Endothelial cell of umbilical vein (primary cell): ENCODE results near the gene ABCC11. TPM values are rescaled to one million over a fixed set of nuclear protein-coding genes. Genes with fewer than 3 reads are reported as not detected.

Source experiments
- BruUV-seq: library from RNA; stranded (reverse); fragments of 400-500 nt; replicated peaks from 2 replicates; lab custom pipeline; 2021; lab: Mats Ljungman, UMichigan
- CTCF ChIA-PET: fragments of 300-600, 350-600 bp; sonication (Branson Sonifier 250); formaldehyde crosslinking; loops from one replicate; lab custom pipeline; 2021; ENCODE audit warnings: antibody characterized with exemption, inconsistent platforms; lab: Charles Lee
- POLR2A ChIA-PET: fragments of 300-600, 350-600 bp; sonication (Branson Sonifier 250); formaldehyde crosslinking; loops from one replicate; lab custom pipeline; 2021; ENCODE audit warnings: antibody characterized with exemption, inconsistent platforms; lab: Charles Lee
- DNase-seq: peaks from one replicate; pipeline ENCODE4 v3.0.0-alpha.2; 2011; ENCODE audit warnings: low read depth, low spot score
- FAIRE-seq: peaks from 2 replicates; lab custom pipeline; 2011; peaks lifted over from hg19 to GRCh38; lab: Jason Lieb, UNC
- H2AFZ ChIP-seq: 2 replicates; pipeline ENCODE4 v1.6.0; 2012; ENCODE audit warnings: low read depth, low read length, control low read depth, inconsistent platforms
- H3K27ac ChIP-seq: 2 replicates; pipeline ENCODE4 v1.5.1; 2011; ENCODE audit warnings: low read depth, mild to moderate bottlenecking, control low read depth, low read length, moderate library complexity; ENCODE audit not compliant: insufficient read depth
- H3K27me3 ChIP-seq, 2 experiments: 2 replicates each; pipeline versions ENCODE4 v1.6.0 to v1.6.1; 2011; ENCODE audit warnings: low read length in 2 of 2, mixed read lengths in 1 of 2; ENCODE audit not compliant: control insufficient read depth in 2 of 2, insufficient read depth in 2 of 2
- H3K36me3 ChIP-seq, 2 experiments: 2 replicates in 1 of 2; 3 replicates in 1 of 2; pipeline ENCODE4 v1.5.1; 2011; ENCODE audit warnings: low read length in 2 of 2, mild to moderate bottlenecking in 1 of 2, moderate library complexity in 1 of 2; ENCODE audit not compliant: control insufficient read depth in 2 of 2, insufficient read depth in 2 of 2; ENCODE audit errors: extremely low read depth in 1 of 2
- H3K4me1 ChIP-seq: 3 replicates; pipeline ENCODE4 v1.5.1; 2011; ENCODE audit warnings: mild to moderate bottlenecking, low read length; ENCODE audit not compliant: control insufficient read depth, insufficient read depth; ENCODE audit errors: extremely low read depth
- H3K4me2 ChIP-seq: 2 replicates; pipeline ENCODE4 v1.6.1; 2011; ENCODE audit warnings: low read length, control low read depth, mixed read lengths; ENCODE audit not compliant: insufficient read depth
- H3K4me3 ChIP-seq, 3 experiments: fragments of 200-600 bp in 1 of 3; sonication (generic), shearing (Covaris generic) in 1 of 3; replicated peaks in 1 of 3; 2 replicates each; pipeline ENCODE4 v1.5.1; 2011 to 2016; ENCODE audit warnings: control low read depth in 3 of 3, low read length in 3 of 3, mild to moderate bottlenecking in 2 of 3, inconsistent platforms in 1 of 3, low read depth in 1 of 3, moderate library complexity in 1 of 3; ENCODE audit not compliant: insufficient read depth in 1 of 3
- H3K79me2 ChIP-seq: 2 replicates; pipeline ENCODE4 v1.6.0; 2012; ENCODE audit warnings: low read length, inconsistent platforms; ENCODE audit not compliant: control insufficient read depth, insufficient read depth
- H3K9ac ChIP-seq: replicated peaks from 2 replicates; pipeline ENCODE3; 2011; ENCODE audit warnings: low read length, control low read depth; ENCODE audit not compliant: insufficient read depth; ENCODE audit errors: extremely low read depth
- H3K9me1 ChIP-seq: replicated peaks from 3 replicates; pipeline ENCODE4 v1.6.0; 2011; ENCODE audit warnings: mild to moderate bottlenecking, low read length; ENCODE audit not compliant: control insufficient read depth, insufficient read depth; ENCODE audit errors: extremely low read depth
- H3K9me3 ChIP-seq: replicated peaks from 2 replicates; pipeline ENCODE4 v1.5.1; 2012; ENCODE audit warnings: low read length, inconsistent platforms; ENCODE audit not compliant: control insufficient read depth, insufficient read depth
- H4K20me1 ChIP-seq: replicated peaks from 2 replicates; pipeline ENCODE3; 2011; ENCODE audit warnings: mild to moderate bottlenecking, low read length; ENCODE audit not compliant: control insufficient read depth, insufficient read depth; ENCODE audit errors: extremely low read depth
- EZH2 ChIP-seq: IDR thresholded peaks from 2 replicates; pipeline ENCODE4 v1.6.1; 2012; ENCODE audit warnings: borderline replicate concordance, low read depth, mild to moderate bottlenecking, moderate library complexity, low read length, inconsistent platforms; ENCODE audit not compliant: severe bottlenecking
- FOS ChIP-seq: IDR thresholded peaks from 2 replicates; pipeline ENCODE4 v1.6.1; 2011; ENCODE audit warnings: mild to moderate bottlenecking, low read length, moderate library complexity, borderline replicate concordance; ENCODE audit not compliant: insufficient read depth
- GATA2 ChIP-seq: IDR thresholded peaks from 2 replicates; pipeline ENCODE4 v1.7.0; 2011; ENCODE audit warnings: low read depth, mild to moderate bottlenecking, moderate library complexity, mixed read lengths, low read length; ENCODE audit not compliant: insufficient read length, insufficient read depth
- JUN ChIP-seq: IDR thresholded peaks from 2 replicates; pipeline ENCODE4 v1.6.1; 2011; ENCODE audit warnings: borderline replicate concordance, low read depth; ENCODE audit not compliant: insufficient read length, insufficient read depth
- MYC ChIP-seq: IDR thresholded peaks from one replicate; pipeline ENCODE4 v1.6.1; 2011; ENCODE audit warnings: mild to moderate bottlenecking, low read depth, low read length
- POLR2A ChIP-seq: IDR thresholded peaks from 2 replicates; pipeline ENCODE4 v1.6.1; 2012; ENCODE audit warnings: low read depth, mild to moderate bottlenecking, control low read depth, low read length
- POLR2AphosphoS5 ChIP-seq: IDR thresholded peaks from 2 replicates; pipeline ENCODE4 v1.6.1; 2012; ENCODE audit warnings: low read depth, mild to moderate bottlenecking, control low read depth, low read length, moderate library complexity; ENCODE audit not compliant: insufficient read depth
- dilution Hi-C: fragments of 300-500 bp; cut with MboI; formaldehyde crosslinking; loops from one replicate; pipeline ENCODE4 v1.15.0; 2019; ENCODE audit warnings: low sequenced_read_pairs; ENCODE audit not compliant: extremely low pct_ligation_motif_present
- intact Hi-C: fragments of 100-400 bp; cut with micrococcal nuclease; formaldehyde crosslinking; loops from one replicate; pipeline ENCODE4 v1.10.0; 2022
- polyA plus RNA-seq, 4 experiments: library from polyadenylated mRNA; depleted of rRNA in 3 of 4; stranded (reverse) in 3 of 4; unstranded in 1 of 4; fragments of >200 nt; gene quantifications; 2 replicates each; pipeline versions ENCODE4 v1.2.1 to v1.2.3, GENCODE V29; 2011 to 2012; ENCODE audit warnings: missing spikeins in 1 of 4
- total RNA-seq: library from RNA; stranded (reverse); gene quantifications from 2 replicates; pipeline ENCODE4 v1.2.3, GENCODE V29; 2021
- TF ChIP-seq, protein P1 (sequence below), 2 donors: IDR thresholded peaks; 1 replicate in 1 of 2; 2 replicates in 1 of 2; pipeline ENCODE4 v1.5.1; 2011; ENCODE audit warnings: low read length in 2 of 2, mild to moderate bottlenecking in 2 of 2, moderate library complexity in 2 of 2, control low read depth in 1 of 2, inconsistent platforms in 1 of 2, low read depth in 1 of 2; ENCODE audit not compliant: insufficient read depth in 1 of 2; ENCODE audit errors: extremely low read depth in 1 of 2
- TF ChIP-seq, protein P2 (sequence below): IDR thresholded peaks from 2 replicates; pipeline ENCODE4 v1.6.1; 2011; ENCODE audit not compliant: insufficient read depth, insufficient read length

The ABCC11 gene
- total and polyA plus RNA-seq, 2 donors (not counting 3 experiments of a cell fraction or from before 2014, with no cell fraction given) = 0.08 TPM; not detected in 1

DNA sequence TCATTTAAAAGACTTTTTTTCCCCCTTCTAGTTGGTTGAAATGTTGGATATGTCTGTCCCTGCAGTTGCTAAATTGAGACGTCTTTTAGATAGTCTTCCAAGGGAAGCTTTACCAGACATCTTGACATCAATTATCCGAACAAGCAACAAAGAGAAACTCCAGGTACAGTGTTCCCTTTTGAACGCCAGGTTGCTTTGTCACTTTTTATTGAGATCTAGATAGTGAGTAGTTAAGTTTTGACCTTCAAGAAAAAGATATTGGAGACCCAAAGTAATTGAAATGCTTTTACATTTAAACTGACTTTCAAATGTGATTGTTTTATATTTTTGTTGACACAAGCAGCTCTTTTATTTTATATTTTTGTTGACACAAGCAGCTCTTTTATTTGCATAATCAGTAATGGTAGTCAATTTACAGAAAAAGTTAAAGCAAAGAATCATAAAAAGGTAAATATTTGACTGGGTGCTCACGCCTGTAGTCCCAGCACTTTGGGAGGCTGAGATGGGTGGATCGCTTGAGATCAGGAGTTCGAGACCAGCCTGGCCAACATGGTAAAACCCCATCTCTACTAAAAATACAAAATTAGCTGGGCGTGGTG, 9.3 kb upstream of the ABCC11 start:
- H3K79me2 ChIP-seq = peaks cover 4% of the 10 kb centered on the region
- H3K9me1 ChIP-seq = no peaks in the 10 kb centered on the region
- BruUV-seq = no TSS peak
- H3K9me3 ChIP-seq = no peaks in the 10 kb centered on the region
- no peaks in the 10 kb centered on the region for H4K20me1 ChIP-seq
- no peaks in the 10 kb centered on the region for H3K4me1 ChIP-seq
- no peak overlapping the region for H3K4me3 ChIP-seq
- dilution Hi-C loops (no loop called here), intact Hi-C loops (no loop called here)
- H3K4me2 ChIP-seq = no peak overlapping the region
- POLR2A ChIA-PET = no interaction called here
- H3K27ac ChIP-seq = no peak overlapping the region
- DNase-seq = no peak
- TF ChIP-seq, protein P1, sequence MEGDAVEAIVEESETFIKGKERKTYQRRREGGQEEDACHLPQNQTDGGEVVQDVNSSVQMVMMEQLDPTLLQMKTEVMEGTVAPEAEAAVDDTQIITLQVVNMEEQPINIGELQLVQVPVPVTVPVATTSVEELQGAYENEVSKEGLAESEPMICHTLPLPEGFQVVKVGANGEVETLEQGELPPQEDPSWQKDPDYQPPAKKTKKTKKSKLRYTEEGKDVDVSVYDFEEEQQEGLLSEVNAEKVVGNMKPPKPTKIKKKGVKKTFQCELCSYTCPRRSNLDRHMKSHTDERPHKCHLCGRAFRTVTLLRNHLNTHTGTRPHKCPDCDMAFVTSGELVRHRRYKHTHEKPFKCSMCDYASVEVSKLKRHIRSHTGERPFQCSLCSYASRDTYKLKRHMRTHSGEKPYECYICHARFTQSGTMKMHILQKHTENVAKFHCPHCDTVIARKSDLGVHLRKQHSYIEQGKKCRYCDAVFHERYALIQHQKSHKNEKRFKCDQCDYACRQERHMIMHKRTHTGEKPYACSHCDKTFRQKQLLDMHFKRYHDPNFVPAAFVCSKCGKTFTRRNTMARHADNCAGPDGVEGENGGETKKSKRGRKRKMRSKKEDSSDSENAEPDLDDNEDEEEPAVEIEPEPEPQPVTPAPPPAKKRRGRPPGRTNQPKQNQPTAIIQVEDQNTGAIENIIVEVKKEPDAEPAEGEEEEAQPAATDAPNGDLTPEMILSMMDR (IDR thresholded peaks at IDR 0.05; ENCODE audit: extremely low read depth in 1 of 2, insufficient read depth in 1 of 2, low read depth in 1 of 2, low read length in 2 of 2) = no peak
- TF ChIP-seq POLR2A (no peak), EZH2 (no peak), GATA2 (no peak), MYC (no peak), FOS (no peak), POLR2AphosphoS5 (no peak), JUN (no peak)
- TF ChIP-seq, protein P2, sequence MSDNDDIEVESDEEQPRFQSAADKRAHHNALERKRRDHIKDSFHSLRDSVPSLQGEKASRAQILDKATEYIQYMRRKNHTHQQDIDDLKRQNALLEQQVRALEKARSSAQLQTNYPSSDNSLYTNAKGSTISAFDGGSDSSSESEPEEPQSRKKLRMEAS = no peak
- no peak overlapping the region for H3K9ac ChIP-seq
- H3K27me3 ChIP-seq = no peaks in the 10 kb centered on the region
- peaks cover 3 to 15% of the 10 kb centered on the region in 2 experiments for H3K36me3 ChIP-seq
- FAIRE-seq = no peak
- CTCF ChIA-PET = interaction anchor here (1.4 kb wide), 1 partner anchor 62 kb away, joined by 4 read pairs; no protein-coding TSS in a partner anchor
- no peak overlapping the region for H2AFZ ChIP-seq
